GM20431 (cell line): Measurements from ENCODE around the gene MICAL2.

Source experiments
- in situ Hi-C: fragments of 300-500 bp; cut with MseI, MboI; formaldehyde crosslinking; loops from one replicate; pipeline ENCODE4 v1.15.0; 2020; ENCODE audit warnings: low sequenced_read_pairs; ENCODE audit not compliant: unreplicated experiment

MICAL2 gene

DNA sequence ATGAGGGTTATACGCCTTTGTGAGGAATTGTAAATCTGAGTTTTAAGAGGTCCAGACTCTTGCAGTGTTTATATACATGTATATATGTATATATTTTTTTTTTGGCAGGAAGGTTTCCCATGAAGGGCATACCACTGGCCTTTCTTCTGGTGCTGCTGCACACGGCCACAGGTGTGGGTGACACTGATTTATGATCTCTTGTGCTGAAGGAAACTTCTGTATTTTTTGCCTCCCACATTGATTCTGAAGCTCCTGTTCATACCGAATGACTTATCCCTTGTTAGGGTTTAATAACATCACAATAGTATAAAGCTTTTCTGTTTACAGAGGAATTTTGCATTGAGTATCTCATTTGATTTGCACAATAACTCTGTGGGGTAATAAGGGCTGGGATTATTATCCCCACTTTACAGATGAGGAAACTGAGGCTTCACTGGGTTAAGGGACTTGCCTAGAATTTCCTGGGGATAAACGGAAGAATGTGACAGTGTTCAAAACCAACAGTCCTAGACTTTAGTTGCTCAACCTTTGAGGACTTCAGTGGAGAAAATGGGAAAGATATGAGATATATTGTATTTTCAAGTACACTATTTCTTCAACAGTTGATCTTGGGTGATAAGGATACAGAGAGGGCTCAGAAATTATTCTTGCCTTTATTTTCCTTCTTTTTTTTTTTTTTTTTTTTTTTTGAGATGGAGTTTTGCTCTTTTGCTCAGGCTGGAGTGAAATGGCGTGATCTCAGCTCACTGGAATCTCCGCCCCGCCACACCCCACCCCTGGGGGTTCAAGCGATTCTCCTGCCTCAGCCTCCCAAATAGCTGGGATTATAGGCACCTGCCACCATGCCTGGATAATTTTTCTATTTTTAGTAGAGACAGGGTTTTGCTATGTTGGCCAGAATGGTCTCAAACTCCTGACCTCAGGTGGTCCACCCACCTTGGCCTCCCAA, 70.1 kb downstream of the MICAL2 start:
- in situ Hi-C loops: no loop called here

DNA sequence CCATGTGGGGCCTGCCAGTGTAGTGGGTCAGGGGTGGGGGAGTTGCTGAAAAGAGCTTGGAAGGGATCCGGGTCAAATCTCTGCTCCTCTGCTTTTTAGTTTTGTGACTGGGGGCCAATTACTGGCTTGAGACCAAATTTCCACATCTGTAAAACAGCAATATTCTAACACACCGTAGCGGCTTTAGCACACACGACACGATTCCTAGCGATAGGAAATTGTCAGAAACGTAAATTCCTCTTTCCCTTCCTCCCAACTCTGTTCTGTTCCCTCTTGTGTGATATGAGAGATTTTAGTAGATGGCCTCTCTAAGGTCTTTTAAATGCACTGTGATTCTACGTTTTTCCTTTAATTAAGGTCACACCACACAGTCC, 71.9 kb downstream of the MICAL2 start:
- in situ Hi-C loops: no loop called here

DNA sequence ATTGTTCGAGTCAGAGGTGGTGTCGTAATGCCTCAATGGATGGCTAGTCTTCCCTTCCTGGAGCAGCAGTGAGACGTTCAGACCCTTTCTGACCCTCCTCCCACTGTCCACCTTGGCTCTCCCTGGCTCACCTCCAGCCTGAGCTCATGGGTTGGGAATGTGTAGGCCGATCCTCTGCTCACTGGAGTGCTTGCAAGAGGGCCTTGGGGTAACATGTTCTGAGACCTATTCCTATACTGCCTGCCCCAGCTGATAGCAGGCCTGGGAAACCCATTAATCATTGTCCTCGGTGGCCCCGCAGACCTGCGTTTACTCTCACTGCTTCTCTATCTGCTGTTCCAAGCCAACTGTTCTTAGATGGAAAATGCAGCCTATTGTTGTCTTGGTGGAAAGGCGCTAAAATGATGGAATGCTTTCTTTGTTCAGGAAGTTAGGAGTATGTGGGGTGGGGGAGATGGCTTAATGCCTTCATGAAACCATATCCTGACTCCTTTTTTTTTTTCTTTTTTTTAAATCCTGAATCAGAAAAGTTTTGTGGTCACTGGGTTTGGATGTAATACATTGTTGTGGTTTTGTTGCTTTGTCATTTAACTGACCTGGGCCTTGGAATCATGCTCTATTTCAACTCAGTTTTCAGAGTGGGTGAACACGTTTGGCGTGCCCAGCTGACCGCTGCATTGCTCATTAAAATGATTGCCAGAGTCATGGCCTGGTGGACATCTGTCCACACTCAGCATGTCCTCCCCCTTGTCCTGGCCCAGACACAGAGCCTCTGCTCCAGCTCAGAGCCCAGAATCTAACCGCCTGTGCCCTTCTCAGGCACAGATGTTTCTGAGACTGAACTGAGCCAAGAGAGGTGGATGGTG, 72.5 kb downstream of the MICAL2 start:
- in situ Hi-C loops: no loop called here

DNA sequence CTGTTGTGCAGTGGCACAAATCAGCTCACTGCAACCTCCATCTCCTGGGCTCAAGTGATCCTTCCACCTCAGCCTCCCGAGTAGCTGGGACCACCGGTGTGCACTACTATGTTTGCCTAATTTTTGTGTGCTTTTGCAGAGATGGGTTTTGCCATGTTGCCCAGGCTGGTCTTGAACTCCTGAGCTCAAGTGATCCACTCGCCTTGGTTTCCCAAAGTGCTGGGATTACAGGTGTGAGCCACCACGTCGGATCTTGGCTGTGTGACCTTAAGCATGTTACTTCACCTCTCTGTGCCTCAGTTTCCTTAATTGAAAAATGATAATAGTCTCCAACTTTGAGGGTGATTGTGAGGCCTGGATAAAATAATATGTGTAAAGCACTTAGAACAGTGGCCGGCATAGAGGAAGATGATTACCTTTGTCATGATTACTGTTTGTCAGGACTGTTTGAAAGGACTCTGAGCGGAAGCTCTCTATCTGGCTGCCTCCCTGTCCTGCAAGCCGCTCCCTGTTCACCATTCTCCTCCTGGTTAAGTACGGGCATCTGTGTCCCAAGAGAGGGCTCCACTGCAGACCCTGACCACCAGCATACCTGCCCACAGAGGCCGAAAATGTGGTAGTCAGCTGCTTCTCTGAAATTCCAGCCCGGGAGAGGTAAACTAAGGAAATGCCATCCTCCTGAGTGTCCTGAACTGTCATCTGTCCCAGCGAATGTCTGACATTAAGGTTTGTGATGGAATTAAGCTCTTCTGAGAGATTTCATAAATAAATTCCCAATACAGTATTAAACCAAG, 73.6 kb downstream of the MICAL2 start:
- in situ Hi-C loops: no loop called here

DNA sequence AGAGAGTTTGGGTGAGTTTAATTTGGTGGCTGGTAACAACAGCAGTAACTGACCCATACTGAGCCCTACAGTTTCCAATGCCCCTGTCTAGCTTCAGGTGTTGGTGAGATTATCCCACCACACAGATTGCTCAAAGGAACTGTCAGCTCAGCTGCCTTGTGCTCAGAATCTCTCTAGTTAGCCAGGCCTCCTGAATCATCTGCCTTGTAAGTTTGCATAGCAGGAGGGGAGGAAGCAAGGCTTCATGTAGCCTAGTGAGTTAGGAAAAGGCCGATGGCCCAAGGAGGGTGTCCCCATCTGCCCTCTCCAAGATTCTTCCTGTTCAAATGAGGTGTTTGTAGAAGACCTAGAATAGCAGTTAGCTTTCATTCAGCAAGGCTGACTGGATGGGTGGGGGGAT, 74.3 kb downstream of the MICAL2 start:
- in situ Hi-C loops: no loop called here

DNA sequence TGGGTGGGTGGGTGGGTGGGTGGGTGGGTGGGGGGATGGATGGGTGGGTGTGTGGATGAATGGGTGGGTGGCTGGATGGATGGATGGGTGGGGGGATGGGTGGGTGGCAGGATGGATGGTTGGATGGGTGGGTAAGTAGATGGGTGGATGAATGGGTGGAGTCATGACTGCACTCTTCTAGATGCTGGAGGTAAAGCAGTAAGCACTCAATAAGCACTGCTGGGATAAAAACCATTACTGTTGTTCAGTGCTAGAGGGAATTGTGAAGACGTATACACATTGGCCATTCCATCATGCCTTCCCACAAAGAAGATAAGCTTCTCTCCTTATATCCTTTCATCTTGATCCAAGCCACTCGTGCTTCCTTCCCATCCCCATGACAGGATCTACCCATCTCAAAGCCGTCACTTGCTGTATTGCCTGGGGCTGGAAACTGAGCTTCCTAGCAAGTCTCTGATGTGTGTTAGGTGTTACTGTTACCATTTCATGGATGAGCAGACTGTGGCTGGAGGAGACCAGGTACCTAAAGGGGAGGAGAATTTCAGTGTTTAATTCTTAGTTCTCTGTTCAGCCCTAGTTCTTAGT, 74.8 kb downstream of the MICAL2 start:
- in situ Hi-C loops: no loop called here

DNA sequence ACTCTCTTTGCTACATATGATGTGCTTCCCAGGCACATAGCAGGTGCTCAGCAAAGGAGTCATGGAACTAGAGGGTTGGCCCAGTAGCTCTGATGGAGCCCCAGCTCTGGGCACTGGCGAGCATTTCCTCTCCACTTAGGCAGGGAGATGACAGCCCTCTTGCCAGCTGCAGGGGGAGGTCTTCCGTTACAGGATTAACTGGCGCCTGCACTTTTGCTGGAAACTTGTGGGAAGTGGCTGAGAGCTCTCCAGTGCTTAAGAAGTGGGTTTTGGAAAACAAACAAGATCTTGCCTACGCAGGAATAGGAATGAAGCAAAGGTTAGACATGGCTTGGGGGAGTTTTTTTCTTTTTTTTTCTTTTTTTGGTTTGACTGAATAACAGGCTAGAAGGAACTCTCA, 75.5 kb downstream of the MICAL2 start:
- in situ Hi-C loops: no loop called here

DNA sequence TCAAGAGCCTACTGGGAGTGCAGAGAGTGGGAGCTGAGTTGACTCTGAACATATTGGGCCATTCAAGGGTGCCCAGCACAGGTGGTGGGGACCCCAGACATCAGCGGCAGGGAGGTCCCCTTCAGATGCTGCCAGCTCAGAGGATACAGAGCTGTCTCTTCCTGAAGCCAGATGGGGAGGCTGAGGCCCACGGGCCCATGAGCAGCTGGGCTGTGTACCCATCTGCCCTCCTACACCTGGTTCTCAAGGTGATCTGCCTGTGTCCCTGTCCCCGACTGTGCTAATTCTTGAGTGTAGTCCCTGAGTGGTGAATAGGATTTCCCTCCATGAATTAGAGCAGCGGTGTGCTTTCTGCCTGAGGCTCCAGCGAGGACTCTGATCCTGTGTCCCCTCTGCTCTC, 76.3 kb downstream of the MICAL2 start:
- in situ Hi-C loops: no loop called here

DNA sequence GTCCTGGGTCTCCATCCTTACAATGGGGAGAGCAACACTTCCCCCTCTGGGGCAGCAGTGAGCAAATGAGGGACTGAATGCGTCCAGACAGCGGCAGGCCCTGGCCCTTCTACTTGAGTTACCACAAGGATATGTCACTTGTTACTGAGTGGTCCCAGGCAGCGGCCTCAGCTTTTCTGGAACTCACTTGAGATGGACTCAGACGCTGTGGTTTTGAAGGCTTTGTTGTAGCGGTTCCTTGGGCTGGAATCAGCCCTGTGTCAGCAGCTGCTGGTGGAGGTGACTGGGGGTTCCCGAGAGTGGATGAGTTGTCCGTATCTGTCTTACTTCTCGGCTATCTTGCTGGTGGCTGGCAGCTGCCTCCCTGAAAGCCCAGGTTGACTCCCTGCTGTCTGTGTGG, 77.0 kb downstream of the MICAL2 start:
- in situ Hi-C loops: no loop called here

DNA sequence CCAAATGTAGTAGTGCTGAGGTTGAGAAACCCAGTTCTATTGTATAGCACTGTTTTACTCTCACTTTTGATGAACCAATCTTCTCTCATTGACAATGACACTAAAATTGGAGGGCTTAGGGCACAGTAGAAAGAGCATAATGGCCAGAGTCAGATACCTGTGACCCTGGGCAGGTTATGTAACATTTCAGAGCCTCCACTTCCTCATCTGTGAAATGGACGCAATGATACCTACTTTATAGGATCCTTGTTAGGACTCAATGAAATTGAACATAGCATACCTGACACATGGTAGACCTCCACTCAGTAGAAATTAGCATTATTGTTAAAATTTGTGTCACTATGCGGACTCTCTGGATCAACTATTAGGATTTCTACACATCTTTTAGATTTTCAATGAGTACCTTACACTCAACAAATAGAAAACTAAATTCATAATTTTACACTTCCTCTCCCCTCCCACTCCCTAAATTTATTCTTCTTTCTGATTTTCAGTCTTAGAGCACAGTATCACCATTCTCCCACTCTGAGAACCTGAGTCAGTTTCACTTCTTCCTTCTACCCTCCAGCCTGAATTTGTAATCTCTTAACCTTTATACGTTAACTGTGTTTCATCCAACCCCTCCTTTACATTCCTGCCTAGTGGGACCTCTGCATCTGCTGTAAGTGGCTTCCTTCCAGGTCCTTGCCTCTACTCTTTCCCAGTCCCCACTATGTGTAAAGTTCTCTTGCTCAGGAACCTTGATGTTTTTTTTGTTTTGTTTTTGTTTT, 78.3 kb downstream of the MICAL2 start:
- in situ Hi-C loops: no loop called here

DNA sequence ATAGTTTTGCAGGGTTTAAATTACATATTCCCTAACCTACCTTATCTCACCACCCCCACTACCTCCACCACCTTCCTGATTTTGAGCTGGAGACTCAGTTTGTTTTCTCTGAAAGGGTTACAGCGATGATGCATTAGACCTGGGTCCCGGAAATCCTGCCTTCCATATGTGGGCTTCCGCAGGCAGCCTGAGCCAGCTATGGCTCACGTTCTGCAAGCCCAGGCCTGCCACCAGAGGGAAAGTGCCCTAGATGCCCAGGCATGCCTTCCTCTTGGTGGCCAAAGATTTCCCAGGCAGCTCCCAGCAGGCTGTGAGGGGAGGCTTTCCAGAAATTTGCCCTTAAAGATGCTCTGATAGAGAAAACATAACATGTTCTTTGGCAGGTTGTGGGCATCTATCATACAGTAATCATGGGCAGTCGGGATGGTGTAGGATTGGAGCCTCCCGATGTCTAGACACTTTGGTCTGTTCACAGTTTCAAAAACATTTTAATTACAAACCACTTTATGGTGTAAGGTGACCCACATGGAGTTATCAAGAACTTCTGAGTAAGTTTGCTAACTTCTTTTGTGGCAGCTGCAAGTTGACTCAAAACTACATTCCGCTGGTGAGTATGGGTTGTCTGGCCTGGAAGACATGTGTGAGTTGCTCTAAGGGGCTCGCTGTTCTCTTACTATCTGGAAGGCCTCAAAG, 79.3 kb downstream of the MICAL2 start:
- in situ Hi-C loops: no loop called here

DNA sequence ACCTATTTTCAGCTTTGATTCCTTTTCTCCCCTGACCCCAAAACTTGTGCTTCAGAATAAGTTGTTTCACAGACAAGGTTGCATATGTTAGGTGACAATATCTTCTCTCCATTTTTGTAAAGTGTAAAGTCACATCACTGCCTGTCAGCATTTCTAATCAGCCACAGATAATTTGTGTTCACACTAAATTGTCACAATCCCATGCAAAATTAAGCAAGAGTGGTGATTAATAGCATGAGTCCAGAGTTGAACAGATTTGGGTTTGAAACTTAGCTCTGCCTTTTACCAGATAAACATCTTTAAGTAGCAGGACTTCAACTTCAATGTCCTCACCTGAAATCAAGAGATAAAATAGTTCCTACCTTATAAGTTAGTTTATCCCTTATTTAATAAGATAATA, 80.1 kb downstream of the MICAL2 start:
- in situ Hi-C loops: no loop called here

DNA sequence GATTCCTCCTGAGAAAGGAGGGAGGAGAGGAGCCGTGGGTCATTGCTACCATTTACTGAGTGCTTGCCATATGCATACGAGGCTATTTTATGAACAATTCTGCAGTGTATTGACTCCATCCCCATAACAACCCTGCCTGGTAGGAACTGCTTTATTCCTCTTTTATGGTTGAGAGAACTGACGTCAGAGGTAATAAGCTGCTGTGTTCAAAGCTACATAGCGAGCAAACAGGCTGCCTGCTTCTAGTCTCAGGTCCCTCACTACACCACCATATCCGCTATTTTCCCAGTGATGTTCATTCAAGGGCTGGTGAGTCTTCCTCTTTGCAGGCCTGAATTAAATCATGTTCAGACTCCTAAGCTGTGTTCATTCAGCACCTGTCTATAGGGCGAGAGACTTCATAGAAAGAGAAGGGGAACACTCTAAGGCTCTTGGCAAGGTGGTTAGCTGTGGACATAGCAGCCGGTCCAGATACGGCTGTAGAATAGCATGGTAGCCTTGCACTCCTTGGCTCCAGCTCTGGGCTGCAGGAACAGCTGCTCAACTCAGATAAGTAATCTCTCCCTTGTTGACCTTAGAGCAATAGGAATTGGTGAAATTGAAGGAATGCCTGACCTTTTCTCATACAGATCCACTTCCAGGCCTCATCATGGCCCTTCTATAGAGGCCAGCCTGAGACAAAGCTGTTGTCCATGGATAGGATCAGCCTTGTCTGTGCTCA, 82.6 kb downstream of the MICAL2 start:
- in situ Hi-C loops: no loop called here

DNA sequence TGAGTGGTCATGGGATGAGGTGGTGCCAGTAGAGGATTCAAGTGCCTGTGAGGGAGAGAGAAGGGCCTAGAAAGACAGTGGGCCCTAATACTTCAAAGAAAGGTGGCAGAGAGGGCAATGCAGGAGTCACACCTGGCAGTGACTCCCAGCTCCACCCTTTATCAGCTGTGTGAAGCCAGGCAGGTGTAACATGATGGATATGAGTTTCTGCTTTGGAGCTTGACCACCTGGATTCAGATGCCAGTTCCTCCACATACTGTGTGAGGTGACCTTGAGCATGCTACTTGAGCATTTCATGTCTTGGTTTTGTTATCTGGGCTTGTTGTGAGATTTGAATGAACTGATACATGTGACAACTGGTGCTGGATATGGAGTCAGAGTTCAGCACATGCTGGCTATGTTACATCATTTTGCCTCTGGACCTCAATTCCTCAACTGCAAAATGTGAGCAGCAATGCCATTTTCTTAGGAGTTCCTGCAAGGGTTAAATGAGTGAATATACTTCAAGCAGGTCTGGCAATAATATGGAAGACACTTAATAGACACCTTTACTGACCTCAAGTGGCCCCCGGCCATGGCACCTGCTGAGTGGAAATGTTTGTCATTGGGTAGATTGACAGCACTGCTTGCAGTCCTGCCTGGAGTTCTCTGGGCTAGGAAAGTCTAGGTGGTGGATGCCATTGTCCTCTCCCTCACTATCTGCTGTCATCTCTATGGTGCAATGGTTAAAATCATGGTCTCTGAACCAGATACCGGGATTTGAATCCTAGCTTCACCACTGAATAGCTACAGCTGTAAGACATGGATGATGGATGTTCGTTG, 83.3 kb downstream of the MICAL2 start:
- in situ Hi-C loops: no loop called here

DNA sequence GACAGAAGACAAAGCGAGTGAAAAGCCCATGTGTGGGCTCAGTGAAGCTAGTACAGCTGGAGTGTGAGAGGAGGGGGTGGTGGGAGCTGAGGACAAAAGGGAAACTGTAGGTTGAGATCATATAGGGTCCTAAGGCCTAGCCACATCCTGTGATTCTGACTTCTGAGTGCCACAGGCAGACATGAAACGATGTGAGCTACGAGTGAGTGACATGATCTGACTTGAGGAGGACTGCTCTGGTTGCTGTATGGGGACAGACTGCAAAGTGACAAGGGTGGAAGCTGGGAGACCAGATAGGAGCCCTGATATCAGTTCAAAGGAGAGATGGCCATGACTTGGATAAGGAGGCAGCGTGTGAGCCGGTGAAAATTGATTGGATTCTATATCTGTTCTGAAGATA, 85.4 kb downstream of the MICAL2 start:
- in situ Hi-C loops: no loop called here

DNA sequence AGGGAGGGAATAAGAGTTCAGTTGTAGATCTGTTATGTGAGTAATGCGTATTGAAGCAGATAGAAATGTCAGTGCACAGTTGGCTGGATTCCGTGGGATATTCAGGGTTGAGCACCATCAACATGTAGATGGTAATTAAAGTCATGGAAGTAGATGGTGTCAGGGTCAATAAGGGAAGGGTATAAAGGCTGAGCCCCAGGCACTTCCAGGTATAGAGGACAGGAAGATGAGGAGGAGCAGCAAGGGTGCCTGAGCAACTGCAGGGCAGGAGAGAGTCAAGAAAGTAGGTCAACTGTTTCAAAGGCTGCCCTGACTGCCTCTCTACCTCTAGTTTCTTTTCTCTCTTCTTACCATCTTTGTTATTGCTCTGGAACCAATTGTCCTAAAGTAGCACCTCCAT, 85.9 kb downstream of the MICAL2 start:
- in situ Hi-C loops: no loop called here

DNA sequence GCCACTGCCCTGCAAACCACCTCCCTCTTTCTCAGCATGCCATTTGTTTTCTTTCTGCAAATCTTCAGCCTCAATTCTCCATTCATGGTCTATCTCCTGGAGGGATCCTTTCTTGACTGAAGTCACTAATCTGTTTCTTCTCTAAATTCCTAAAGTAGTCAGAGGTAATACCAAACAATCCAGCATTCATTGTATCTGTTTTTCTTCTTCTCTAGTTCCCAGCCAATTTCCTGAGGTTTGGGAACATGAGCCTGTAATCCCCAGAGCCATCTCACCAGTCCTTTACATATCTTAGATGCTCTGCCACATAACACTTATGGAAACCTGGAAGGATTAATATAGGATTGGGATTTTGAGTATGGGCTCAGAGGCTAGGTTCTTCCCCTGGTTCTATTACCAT, 86.5 kb downstream of the MICAL2 start:
- in situ Hi-C loops: no loop called here
